Measurements from ENCODE around the gene MEG3.

MEG3 gene

DNA sequence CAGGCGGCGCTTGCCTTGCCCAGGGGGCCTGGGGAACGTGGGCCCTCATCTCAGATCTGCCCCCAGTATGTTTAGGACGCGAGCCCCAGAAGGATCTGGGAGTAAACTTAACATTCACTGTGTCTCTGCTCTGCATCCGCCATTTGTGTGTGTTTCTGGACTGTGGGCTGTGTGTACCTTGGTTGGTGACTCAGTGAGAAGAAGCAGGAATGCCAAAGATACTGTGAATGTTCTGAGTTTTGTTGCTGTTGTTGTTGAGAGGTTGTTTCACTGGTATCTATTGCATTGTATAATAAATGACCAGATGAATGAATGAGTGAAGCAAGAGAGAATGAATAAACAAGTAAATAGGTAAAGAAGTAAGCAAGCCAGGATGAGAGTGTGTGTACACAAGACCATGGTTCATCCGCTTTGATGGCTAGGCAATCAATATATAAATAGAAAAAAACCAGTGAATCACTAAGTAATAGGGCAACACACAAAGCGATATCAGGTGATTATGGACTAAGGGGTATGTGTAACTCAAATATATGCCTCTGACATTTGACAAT is 20.5 kb downstream of the MEG3 start:
- no peak for DNase-seq (ENCODE audit: low spot score)

DNA sequence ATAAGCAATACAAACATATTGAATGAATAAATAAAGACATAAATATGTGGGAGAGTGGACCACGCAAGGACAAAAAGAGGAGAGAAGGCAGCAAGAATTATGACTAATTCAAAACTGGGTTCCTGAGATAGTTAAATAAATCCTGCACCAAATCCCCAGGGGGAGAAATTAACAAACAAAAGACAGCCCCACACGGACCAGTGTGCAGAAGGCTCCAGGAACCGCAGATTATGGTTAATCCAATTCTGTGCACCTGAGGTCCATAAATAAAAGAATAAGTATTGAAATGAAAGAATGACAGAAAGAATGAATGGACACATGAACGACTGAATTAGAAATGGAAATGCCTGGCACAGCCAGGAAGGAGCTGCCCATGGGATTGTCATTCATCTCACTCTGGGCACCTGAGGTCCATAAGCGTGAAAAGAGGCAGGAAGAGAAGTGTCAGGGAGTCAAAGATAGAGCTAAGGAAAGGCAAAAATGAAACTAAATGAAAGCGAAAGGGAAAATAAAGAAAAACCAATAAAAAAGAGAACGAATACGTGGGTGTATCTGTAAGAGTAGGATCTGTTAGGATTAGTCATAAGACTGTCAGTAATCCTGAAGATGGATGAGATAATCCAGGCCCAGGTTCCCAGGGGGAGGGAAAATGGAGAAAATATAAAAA is 23.3 kb downstream of the MEG3 start:
- no peak for DNase-seq (ENCODE audit: low spot score)

DNA sequence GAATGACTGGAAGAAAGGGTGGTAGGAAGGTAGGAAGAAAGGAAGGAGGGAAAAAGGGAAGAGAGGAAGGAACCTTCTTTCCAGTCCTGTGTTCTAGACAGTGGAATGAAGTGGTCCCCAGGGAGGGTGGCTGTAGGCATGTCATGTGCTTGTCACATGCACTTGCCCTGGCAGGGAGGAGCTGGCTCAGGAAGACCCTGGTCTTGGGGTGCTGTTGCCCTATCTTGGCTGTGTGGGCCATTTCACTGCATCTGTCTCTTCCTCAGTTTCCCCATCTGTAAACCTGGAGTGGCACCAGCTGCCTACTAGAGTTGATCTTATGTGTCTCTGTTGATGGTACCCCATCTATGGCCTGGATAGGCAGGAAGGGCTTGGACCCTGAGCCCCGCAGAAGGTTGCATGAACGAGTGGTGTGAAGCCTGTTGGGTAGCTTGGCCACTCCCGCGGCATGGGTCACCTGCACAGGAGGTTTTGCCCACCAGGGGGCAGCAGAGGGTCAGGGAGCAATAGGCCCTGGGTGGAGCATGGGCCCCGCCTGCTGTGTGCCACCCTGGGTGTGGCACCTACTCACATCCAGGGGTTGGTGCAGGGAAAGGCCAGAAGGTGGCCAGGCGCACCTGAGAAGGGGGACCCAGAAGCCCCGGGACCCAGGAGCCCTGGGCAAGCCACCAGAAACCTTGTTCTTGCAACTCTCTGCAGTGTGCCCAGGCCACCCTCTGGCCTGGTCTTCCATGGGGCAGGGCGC is 25.1 kb downstream of the MEG3 start:
- DNase-seq (ENCODE audit: low spot score): peak; percentile 71

DNA sequence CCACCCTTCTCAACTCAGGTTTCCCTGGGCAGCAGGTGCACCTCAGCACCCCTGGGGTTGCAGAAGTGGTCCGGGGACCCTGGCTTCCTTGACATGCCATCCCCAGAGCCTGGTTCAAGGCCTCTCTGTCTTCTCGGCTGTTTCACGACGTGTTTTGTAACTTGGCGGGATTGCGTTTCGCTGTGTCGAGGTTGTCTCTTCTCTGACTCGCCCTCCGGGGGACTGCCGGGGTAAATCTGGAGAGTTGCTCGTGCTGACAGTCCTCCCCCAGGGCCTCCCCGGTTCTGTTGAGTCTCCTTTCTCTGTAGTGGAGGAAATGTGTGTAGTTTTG is 25.6 kb downstream of the MEG3 start:
- DNase-seq (ENCODE audit: low spot score): no peak

DNA sequence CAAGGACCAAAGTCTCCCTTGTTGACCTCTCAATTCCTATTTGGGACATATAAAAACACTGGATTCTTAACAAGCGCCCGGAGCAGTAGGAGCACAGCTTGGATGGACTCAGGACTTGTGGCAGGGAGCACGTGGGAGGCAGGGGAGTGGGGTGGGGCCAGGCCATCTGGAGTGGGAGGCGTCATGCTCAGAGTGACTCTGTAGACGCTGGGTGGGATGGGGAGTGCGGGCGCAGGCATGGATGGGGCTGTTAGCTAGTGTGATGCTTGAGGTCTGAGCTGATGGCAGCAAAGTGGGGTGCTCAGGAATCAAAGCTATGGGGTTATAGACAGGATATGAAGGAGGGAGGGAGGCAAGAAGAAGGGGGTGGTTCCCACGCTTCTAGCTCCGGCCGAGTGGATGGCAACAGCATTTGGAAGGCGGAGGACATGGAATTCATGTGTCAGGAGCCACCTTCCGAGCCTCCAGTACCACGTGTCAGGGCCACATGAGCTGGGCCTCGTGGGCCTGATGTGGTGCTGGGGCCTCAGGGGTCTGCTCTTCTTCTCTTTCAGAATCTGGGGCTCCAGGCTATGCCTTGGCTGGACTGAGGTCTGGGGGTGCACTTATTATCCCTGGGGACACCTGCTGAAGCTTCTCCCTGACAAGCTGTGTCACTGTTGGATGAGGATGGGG is 26.2 kb downstream of the MEG3 start:
- no peak for DNase-seq (ENCODE audit: low spot score)

DNA sequence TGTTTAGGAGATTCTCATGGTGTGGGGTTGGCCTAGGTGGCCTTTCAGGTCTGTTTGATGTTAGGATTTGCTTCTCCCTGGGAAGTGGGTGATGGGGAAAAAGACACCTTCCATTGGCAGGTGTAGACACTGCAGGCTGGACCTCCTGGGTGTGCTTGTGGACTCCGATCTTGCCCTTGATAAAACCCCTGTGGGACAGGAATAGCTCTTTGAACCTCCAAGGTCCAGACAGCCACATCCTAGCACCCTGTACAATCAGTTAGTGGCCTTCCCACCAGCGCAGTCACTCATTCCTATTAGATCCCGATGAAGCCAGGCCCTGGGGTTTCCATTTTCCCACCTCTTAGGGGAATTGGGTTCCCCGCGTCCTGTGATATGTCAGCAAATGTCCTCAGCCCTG is 28.5 kb downstream of the MEG3 start:
- no peak for DNase-seq (ENCODE audit: low spot score)

DNA sequence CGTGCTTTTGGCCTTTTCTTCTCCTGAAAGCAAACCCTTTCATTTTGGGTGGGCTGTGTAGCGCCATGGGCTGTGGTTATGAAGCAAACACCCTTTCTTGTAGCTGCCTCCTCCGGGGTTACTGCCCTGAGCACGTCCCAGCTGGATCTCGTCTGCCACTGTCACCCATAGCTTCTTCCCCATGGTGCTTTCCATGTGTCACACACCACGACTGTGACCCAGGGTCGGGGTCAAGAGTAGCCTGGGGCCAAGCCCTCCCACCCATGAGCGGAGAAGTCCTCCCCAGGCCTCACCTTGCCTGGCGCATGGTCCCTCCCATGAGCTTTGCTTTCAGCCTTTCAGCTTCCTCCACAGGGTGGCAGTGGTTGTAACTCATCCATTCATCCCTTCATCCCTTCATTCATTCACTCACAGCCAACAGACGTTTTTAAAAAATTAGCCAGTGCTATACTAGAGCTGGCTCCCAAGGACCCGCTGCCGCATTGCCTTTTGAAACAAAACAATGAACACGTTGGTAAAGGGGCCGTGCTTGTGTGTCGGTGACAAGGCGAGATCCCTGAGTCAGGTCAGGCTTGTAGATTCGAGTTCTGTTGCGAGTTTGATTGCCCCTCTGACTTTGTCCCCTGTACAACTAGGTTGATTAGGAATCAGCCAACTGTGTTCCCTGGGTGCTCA is 29.5 kb downstream of the MEG3 start:
- DNase-seq (ENCODE audit: low spot score): no peak

DNA sequence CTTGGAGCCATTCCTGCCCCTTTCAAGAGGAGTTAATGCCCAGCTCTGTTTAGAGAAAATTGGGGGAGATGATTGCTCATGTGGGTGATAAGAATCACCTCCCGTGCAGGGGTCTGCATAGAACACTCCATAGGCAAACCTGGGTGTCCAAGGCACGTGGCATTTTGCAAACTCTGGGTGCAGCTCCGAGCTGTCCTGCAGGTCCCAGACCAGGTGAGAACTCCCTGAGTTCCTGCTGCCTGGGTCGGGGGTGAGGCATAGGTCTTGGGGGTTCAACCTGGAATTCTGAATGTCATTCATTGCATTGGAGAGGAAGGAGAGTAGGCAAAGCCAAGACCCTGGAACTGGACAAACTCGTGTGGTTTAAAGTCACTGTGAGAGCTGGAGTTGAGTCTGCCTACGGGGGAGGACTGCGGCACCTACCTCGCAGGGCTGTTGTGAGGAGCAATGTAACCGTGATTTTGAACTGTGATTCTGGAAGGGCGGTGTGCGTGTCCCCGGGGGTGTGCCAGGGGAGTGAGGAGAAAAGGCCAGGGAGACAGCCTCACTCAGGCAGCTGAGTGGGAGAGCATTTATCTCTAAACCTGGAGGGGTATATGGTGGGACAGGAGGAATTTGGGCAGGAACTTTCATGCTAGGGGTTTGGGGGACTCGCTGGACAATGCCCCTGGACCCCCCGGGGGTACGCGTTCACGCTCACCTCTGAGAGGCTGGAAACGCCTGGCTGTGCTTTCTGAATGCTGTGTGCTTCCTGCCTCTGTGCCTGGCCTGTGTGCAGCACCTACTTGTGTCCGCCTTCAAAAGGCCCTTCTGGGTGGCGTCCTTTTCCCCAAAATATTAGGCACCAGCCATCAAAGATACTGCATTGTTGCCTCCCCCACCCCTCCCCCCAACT is 30.4 kb downstream of the MEG3 start:
- DNase-seq (ENCODE audit: low spot score): no peak

DNA sequence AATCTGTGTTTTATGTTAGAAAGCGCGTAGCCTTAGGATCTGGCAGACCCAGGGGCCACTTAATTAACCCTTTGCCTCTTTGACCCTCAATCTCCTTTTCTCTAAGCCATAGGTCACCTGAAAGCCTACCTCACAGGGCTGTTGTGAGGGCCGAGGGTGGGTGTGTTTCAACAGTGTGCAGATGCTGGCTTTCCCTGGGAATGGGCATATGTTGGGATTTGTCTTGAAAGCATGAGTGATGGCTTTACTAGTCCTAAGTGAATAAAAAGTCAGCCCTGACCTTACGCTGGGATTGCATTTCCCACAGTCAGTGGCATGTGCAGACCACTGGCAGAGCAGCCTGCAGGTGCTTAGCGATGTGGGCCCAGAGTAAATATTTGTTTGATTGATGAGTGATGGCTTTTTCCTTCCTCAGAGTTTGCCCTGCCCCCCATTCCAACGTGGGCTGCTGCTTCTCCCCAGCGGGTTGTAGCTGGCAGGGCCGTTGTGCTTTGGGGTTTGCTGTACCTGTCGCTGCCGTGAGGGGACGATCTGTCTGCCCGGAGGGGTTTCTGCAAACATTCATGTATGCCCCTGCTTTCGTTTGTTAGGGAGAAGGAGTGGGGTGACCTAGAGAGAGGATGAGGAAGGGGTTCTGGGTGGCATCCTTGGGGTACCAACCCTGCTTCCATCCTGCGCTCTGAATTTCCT is 31.5 kb downstream of the MEG3 start:
- DNase-seq (ENCODE audit: low spot score): no peak

DNA sequence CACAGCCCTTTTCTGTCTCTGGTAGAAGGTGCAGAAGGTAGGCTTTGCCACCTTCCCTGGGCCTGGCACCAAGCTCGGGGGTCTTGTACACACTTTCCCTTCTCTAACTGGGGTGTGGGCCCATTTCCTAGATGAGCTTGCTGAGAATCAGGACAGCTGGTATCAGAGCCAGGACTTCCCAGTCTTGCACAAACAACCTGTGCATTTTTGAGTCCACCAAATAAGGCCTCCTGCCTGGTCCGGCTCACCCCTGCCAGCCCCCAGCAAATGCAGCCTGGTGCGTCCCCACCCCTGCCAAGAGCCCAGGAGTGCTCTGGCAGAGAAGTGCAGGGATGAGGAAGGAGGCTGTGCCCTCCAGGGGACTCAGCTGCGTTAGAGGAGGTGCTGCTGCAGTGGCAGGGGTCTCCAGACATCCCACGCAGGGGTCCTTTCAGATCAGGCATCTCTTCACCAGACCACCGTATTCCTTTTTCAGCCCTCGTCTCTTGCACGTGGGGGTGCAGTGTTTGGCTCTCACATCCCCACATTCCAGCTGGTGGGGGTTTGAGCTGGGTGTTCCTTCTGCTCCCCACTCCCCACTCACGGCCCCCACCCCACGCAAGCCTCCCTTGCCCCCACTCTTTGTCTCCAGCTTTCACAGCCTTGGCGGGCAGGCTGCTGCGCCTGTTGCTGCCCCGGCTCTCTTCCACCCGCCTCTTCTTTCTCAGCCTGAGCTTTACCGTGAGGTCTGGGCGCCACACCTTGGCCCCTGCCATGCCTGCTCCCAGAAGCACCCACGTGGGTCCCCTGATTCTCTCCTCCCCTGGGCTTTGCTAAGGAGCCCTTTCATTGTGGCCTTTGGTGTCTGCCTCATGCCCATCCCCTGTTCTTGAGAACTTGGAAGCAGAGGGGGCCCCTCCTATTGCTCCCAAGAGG is 32.3 kb downstream of the MEG3 start:
- no peak for DNase-seq (ENCODE audit: low spot score)

DNA sequence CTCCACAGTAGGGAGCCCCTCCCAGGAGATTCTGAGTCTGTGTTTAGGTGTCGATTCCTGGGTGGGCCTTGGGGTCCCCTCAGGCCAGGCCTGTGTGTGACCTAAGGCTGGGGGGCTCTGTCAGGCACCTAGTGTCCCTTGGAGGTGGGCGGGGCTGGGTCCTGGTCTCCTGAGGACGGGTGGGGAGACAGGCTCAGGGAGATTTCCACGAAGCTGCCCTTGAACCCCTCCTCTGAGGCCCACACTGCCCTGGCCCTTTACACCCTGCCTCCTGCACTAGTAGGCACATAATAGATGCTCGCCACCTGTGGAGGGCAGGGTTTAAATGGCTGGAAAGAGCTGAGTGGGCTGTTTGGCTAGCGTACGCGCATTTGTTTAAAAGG is 32.9 kb downstream of the MEG3 start:
- no peak for DNase-seq (ENCODE audit: low spot score)

DNA sequence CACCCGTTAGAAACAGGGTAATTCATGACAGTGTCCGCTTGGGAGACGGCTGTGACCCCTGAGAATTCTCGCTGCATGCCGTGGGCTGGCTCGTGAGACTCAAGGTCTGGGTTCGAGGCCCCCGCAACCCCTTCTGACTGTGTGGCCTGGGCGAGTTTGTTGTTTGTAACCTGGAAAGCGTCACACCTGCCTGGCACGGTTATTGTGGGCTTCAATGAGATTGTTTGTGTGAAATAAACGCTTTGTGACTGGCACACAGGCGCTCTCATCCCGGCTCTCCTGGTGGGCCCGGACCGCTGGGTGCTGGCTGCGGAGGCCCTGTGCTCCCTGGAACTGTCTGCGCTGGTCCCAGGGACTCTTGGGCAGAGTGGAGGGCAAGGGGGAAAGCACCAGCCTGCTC is 33.9 kb downstream of the MEG3 start:
- no peak for DNase-seq (ENCODE audit: low spot score)

DNA sequence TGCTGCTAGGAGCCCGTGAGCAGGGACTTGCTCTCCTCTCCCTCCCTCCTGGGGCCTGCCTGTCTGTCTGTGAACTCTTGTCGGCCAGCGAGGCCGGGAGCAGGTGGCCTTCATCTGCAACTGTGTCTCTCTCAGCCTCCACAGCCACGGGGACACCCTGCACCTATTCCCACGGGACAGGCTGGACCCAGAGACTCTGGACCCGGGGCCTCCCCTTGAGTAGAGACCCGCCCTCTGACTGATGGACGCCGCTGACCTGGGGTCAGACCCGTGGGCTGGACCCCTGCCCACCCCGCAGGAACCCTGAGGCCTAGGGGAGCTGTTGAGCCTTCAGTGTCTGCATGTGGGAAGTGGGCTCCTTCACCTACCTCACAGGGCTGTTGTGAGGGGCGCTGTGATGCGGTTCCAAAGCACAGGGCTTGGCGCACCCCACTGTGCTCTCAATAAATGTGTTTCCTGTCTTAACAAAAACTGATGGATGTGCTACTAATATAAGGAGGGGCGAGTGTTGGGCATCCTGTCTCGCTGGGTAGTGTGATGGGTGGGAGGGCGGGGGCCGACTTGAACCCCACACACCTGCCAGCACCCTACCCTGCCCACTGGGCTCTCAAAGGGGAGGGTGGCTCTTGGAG is 34.8 kb downstream of the MEG3 start:
- no peak for DNase-seq (ENCODE audit: low spot score)

DNA sequence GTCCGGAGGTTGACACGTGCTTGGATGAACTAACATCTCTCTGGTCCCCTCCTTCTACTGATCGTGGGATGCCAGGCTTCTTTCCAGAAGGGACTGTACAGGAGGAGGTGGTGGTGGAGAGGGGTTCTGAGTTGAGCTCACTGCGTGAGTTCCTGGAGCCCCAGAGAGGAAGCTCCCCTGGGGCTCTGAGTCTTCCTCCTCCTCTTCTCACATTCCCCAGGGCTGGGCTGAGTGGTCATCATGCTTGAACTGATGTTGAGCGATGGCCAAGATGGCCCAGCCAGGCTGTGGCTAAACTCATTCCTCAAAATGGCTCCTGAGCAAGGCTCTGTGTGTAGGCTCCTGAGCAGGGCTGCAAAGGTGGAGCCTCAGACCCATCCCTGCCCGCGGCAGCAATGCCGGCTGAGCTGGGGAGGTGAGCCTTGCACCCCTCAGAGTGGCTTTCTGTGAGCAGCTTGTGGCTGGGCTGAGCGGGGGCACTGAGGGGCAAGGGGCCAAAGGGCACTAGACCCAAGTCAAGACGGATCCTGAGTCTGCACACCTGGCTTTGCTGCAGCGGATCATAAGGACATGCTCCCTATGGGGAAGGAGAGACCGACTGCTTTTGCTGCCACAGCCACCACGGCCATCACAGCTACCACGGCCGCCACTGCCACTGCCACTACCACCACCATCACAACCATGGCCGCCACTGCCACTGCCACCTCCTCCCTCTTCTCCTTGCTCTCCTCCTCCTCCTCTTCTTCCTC is 35.4 kb downstream of the MEG3 start:
- no peak for DNase-seq (ENCODE audit: low spot score)

DNA sequence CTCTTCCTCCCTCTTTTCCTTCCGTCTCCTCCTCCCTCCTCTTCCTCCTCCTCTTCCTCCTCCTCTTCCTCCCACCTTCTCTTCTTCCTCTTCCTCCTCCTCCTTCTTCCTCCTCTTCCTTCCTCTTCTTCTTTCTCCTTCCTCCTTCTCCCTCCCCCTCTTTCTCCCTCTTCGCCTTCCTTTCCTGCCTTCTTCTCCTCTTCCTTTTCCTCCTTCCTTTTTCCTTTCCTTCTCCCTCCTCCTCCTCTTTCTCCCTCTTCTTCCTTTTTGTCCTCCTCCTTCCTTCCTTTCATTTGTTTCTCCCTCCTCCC is 36.0 kb downstream of the MEG3 start:
- no peak for DNase-seq (ENCODE audit: low spot score)

DNA sequence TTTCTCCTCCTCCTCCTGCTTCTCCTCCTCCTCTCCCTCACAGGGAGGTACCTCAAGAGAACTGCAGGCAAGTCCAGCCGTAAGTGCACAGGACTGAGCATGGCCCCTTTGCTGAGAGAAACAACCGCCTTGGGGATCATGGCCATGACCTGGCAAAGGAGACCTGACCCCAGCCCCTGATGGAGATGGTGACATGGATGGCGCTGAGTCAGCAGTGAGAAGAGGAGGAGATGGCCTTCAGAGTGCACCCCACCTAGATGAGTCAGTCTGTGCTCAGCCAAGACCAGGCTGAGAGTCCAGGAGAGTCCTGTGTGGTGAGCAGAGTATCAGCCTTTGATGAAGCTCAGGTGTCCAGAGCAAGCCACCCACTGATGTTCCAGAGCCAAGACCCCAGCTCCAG is 36.4 kb downstream of the MEG3 start:
- no peak for DNase-seq (ENCODE audit: low spot score)

DNA sequence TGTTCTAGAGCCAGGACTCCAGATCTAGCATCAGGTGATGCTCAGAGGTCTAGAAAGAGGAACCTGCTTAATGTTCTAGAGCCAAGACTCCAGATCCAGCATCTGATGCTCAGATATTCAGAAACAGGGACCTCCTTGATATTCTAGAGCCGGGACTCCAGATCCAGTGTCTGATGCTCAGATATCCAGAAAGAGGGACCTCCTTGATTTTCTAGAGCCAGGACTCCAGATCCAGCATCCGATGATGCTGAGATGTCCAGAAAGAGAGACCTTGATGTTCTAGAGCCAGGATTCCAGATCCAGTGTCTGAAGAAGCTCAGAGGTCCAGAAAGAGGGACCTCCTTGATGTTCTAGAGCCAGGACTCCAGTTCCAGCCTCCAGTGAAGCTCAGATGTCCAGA is 36.9 kb downstream of the MEG3 start:
- DNase-seq (ENCODE audit: low spot score): no peak

DNA sequence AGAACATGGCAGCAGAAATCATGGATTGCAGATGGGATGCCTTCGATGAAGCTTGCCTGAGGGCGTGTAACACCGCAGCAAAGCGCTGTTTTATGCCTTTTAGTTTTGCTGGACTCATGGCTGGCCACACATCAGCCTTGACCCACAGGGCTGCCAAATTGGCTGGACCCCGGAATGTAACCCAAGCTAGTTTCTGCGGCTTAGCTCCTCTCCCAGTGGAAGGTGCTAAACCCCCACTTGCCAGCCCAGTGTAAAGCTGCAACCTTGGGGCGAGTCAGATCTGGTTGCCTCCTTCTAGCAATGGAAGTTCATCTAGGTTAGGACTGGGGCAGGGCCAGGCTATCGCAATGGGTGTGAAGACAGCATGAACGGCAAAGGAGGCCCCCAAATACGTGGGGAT is 38.3 kb downstream of the MEG3 start:
- DNase-seq (ENCODE audit: low spot score): no peak

Measured in LoVo (cell line).